GM12865 (cell line): ENCODE results near the gene TMA7.
"Not testable (repeated sequence)": the region's sequence is repeated elsewhere in the genome, so short reads cannot be mapped to it uniquely, and the experiment has no call there.

ENCODE experiments used
- DNase-seq: peaks from one replicate; pipeline ENCODE4 v3.0.0; 2010; ENCODE audit warnings: low read depth
- H3K4me3 ChIP-seq: 2 replicates; pipeline ENCODE4 v1.5.1; 2011; ENCODE audit warnings: mild to moderate bottlenecking, low read depth, low read length, control low read depth
- TF ChIP-seq, protein P1 (sequence below): IDR thresholded peaks from 2 replicates; pipeline ENCODE4 v1.5.1; 2011; ENCODE audit warnings: low read length, control low read depth, low read depth, inconsistent platforms; ENCODE audit not compliant: insufficient read depth; ENCODE audit errors: missing control alignments

The TMA7 gene

DNA sequence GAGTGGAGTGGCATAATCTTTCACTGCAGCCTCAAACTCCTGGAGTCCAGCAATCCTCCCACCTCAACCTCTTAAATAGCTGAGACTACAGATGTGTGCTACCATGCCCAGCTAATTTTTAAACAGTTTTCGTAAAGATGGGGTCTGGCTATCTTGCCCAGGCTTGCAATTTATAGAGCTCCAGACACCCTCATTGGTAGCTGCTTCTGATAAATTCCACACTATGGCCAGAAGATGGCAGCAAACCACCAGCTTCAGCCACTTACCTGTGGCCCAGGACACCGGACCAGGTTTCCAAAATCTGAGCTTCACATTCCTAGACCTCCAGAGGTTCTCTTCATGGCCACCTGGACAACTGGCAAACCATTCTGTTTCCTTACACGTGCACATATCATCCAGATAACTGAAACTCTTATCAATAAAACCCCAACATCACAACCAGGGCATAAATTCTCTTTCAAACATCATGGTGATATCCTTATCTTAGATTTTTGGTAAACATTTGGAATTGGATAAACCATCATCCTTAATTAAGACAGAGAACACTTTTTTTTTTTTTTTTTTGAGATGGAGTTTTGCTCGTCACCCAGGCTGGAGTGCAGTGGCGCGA lies 39.1 kb upstream of the TMA7 start:
- TF ChIP-seq, protein P1, sequence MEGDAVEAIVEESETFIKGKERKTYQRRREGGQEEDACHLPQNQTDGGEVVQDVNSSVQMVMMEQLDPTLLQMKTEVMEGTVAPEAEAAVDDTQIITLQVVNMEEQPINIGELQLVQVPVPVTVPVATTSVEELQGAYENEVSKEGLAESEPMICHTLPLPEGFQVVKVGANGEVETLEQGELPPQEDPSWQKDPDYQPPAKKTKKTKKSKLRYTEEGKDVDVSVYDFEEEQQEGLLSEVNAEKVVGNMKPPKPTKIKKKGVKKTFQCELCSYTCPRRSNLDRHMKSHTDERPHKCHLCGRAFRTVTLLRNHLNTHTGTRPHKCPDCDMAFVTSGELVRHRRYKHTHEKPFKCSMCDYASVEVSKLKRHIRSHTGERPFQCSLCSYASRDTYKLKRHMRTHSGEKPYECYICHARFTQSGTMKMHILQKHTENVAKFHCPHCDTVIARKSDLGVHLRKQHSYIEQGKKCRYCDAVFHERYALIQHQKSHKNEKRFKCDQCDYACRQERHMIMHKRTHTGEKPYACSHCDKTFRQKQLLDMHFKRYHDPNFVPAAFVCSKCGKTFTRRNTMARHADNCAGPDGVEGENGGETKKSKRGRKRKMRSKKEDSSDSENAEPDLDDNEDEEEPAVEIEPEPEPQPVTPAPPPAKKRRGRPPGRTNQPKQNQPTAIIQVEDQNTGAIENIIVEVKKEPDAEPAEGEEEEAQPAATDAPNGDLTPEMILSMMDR = peak; percentile 77
- peak; percentile 84 for DNase-seq

DNA sequence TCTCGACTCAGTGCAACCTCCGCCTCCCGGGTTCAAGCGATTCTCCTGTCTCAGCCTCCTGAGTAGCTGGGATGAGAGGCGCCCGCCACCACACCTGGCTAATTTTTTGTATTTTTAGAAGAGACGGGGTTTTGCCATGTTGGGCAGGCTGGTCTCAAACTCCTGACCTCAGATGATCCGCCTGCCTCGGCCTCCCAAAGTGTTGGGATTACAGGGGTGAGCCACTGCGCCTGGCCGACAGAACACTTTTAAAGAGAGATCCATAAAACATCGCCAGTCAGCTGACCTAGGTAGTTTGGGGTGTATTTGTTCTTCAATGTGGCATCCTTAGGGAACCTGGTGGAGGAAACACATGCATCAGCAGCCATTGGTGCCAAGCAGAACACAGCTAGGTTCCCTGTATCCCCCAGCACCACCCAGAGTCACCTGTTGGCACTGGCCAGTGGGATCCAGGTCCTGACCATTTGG lies 38.6 kb upstream of the TMA7 start:
- not testable (repeated sequence) for H3K4me3 ChIP-seq, DNase-seq

More for the DNA sequence above, 39.1 kb upstream of the TMA7 start:
- H3K4me3 ChIP-seq = no peak overlapping the region

DNA sequence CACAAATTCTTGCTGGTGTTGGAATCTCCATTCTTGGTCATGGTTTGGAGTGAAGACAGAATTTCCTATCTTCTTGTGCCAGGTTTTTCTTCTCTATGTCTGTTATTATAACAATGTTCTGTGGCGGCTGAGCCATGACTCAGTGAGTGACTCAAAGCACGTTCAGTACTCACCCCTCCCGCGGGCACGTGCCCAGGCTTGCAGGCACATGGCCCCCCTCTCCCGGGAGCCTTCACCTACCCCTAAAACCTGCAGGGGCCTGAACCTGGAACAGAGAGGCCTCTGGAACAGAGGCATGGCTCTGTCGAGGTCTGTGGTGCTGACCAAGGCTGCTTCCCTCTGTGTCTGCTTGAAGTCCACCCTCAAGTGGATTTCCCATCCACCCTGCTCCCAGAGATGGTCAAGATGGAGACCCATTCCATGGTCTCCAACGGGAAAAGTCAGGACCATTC lies 37.8 kb upstream of the TMA7 start:
- H3K4me3 ChIP-seq = no peak overlapping the region
- TF ChIP-seq, protein P1 = no peak
- no peak for DNase-seq

DNA sequence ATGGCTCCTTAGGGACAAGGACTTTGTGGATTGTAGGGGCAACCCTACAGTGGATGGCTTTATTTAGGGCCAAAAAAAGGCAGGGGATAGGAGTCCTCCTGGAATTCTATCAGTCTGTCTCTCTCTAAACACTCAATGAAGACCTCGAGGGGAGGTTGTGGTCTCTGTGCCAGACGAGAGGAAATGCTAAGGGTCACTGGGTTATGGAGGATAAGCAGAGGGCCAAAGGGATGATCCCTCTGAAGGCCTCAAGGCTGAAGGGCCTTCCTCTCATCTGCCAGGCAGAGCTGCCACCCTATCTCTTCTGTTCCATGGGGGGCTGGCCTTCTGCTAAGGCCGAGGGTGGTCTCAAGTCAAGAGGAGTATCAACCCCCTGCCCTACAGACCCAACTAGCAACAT lies 37.1 kb upstream of the TMA7 start:
- TF ChIP-seq, protein P1 = no peak
- H3K4me3 ChIP-seq = no peak overlapping the region
- no peak for DNase-seq

DNA sequence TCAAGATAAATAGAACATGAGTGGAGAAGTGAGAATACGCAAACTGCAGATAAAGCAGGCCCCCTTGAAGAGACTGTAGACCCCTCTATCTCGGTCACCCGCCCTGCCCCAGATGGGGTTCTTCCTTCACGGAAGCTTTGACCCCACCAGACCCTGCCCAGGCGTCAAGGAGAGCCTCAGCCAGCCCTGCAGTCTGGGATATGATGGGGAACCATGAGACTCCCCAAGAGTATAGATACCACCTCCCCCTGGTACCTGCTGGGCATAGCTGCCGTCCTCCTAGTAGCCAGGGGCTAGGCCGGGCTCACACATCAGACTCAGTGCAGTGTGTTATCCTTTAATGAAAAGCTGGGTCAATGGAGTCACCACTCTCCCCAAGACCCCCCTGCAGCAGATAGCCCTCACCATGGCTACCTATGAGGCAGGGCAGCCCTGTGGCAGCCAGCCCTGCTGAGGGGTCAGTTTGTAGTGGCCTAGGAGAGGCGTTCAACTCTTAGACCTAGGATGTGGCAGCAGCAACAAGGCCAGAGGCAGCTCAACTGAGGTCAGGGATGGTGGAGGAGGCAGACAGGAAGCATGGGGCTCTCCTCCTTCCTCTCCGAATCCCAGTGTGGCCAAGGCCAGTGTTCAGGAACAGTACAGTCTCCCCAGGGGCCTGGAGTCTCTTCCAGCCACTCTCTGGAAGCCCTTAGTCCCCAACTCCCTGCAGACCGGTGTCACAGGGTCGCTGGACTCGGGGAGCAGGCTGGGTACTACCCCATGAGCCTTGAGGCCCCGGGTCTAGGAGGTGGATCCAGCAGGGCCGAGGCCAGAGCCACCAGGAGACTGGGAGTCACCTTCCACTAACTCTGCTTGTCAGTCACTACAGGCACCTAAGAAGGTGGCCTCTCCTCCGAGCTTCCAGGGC lies 36.3 kb upstream of the TMA7 start:
- no peak overlapping the region for H3K4me3 ChIP-seq
- TF ChIP-seq, protein P1 = no peak
- no peak for DNase-seq

DNA sequence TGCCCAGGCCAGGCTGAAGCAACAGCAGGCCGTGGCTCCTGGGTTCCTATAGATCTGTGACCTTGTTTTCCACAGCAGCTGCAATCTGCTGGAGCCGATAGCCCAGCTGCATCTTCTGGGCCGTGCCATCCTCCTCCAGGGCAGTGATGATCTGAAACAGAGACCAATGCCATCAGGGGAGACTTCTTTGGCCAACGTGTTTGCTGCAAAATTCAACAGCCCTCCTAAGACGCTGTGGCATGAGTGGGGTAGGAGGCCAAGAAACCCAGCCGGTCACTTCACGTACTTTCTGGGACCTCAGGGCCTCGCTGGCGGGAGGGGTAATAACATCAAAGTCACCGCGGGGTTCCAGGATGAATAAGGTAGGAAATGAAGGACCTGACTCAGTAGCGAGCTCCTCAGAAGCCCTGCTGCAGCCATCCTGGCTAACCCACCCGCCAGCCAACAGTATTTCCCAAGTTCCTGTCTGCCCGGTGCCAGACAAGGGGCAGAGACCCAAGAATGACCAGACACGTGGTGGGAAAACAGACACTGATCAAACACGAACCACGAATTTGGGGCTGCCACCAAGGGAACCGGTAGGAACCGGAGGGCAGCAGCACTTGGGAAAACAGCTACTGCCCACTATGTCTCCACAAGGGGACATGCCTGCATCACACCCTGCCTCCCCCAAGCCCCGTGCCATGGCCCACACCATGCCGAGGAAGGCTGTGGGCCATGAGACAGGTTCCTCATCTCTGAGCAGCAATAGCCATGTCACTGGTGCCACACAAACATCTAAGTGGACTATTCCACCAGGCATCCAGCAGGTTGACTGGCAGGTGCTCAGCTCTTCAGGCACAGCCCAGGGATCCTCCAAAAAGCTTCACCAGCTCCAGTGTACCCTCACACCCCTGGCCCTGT lies 35.4 kb upstream of the TMA7 start:
- no peak overlapping the region for H3K4me3 ChIP-seq
- no peak for DNase-seq
- TF ChIP-seq, protein P1 = no peak
